Mesendoderm (in vitro differentiated cells): ENCODE measurements around the gene PINK1.

Experiments used
- DNase-seq: peaks from one replicate; pipeline ENCODE4 v3.0.0; 2013
- H2AK5ac ChIP-seq: 2 replicates; pipeline ENCODE4 v1.6.1; 2013; ENCODE audit warnings: low read length, inconsistent platforms
- H2BK120ac ChIP-seq: 2 replicates; pipeline ENCODE4 v1.6.1; 2013; ENCODE audit warnings: low read depth, mild to moderate bottlenecking, low read length, moderate library complexity, mixed read lengths
- H2BK15ac ChIP-seq: replicated peaks from 2 replicates; pipeline ENCODE4 v1.6.1; 2013; ENCODE audit warnings: low read depth, mild to moderate bottlenecking, moderate library complexity
- H2BK5ac ChIP-seq: 2 replicates; pipeline ENCODE4 v1.6.1; 2013; ENCODE audit warnings: low read length, inconsistent platforms
- H3K18ac ChIP-seq: 2 replicates; pipeline ENCODE4 v1.6.1; 2013; ENCODE audit warnings: mild to moderate bottlenecking, low read length, mixed read lengths
- H3K23ac ChIP-seq: one replicate; pipeline ENCODE4 v1.6.1; 2013; ENCODE audit warnings: low read length
- H3K27ac ChIP-seq: 2 replicates; pipeline ENCODE4 v1.5.1; 2013; ENCODE audit warnings: low read depth, mild to moderate bottlenecking, inconsistent platforms, low read length, moderate library complexity
- H3K27me3 ChIP-seq: 2 replicates; pipeline ENCODE4 v1.6.1; 2013; ENCODE audit warnings: low read length, control low read depth, mild to moderate bottlenecking, inconsistent platforms; ENCODE audit not compliant: insufficient read depth, poor library complexity
- H3K36me3 ChIP-seq: 2 replicates; pipeline ENCODE4 v1.6.1; 2013; ENCODE audit warnings: low read length, inconsistent platforms; ENCODE audit not compliant: control insufficient read depth, insufficient read depth
- H3K4ac ChIP-seq: one replicate; pipeline ENCODE4 v1.6.1; 2013; ENCODE audit warnings: low read depth, mild to moderate bottlenecking, low read length, moderate library complexity
- H3K4me1 ChIP-seq: 2 replicates; pipeline ENCODE4 v1.6.1; 2013; ENCODE audit warnings: low read depth, low read length, inconsistent platforms; ENCODE audit not compliant: control insufficient read depth
- H3K4me2 ChIP-seq: 2 replicates; pipeline ENCODE4 v1.6.1; 2013; ENCODE audit warnings: low read length
- H3K4me3 ChIP-seq: 2 replicates; pipeline ENCODE4 v1.5.1; 2013; ENCODE audit warnings: mild to moderate bottlenecking, low read length
- H3K56ac ChIP-seq: one replicate; pipeline ENCODE4 v1.6.1; 2013; ENCODE audit warnings: low read length
- H3K79me1 ChIP-seq: 2 replicates; pipeline ENCODE4 v1.6.1; 2013; ENCODE audit warnings: low read length, inconsistent platforms
- H3K79me2 ChIP-seq: 2 replicates; pipeline ENCODE4 v1.6.1; 2013; ENCODE audit warnings: mild to moderate bottlenecking, low read length; ENCODE audit not compliant: control insufficient read depth, insufficient read depth
- H3K9ac ChIP-seq: 2 replicates; pipeline ENCODE4 v1.6.1; 2013; ENCODE audit warnings: low read length, inconsistent platforms
- H4K5ac ChIP-seq: one replicate; pipeline ENCODE4 v1.6.1; 2013; ENCODE audit warnings: low read length
- H4K8ac ChIP-seq: one replicate; pipeline ENCODE4 v1.6.1; 2013; ENCODE audit warnings: low read depth, mild to moderate bottlenecking, control low read depth, low read length, moderate library complexity
- WGBS: extraction: QIAGEN DNeasy Blood & Tissue Kit; methylation state at CpG from one replicate; pipeline ENCODE4 v1.1.7; 2013; ENCODE audit warnings: low lambda C conversion rate, missing lambda C conversion rate; ENCODE audit not compliant: insufficient coverage; ENCODE audit errors: extremely low coverage; 5-methylcytosine and 5-hydroxymethylcytosine counted together

PINK1 gene

DNA sequence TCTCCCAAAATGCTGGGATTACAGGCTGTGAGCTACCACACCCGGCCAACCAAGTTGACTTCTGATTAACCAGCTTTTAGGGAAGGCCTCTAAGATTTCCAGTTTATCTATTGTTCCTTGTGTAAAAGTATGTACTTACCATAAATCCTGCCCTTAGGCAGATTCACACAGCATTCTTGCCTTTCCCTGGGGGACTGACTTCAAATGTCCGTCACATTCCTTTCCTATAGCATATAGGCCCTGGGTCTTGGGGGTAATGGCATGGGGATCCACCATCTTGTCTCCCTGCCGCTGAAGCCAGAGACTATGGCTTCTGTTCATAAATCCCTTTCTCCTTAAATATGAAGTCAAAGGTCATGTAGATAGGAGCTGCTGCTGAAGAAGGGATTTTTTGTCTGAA is 872 bp upstream of the PINK1 start:
- no peaks in the 10 kb centered on the region for H3K27me3 ChIP-seq
- no peak overlapping the region for H3K56ac ChIP-seq
- H3K79me2 ChIP-seq, result no peaks in the 10 kb centered on the region
- H3K18ac ChIP-seq, result no peak overlapping the region
- no peak overlapping the region for H4K5ac ChIP-seq
- peak overlapping the region; percentile 56 for H3K4ac ChIP-seq
- no peak overlapping the region for H2BK15ac ChIP-seq
- no peaks in the 10 kb centered on the region for H3K79me1 ChIP-seq
- no CpG with 5 or more reads among the region's 3 CpGs for WGBS
- no peak overlapping the region for H2AK5ac ChIP-seq
- no peak overlapping the region for H2BK5ac ChIP-seq
- H3K4me2 ChIP-seq, result no peak overlapping the region
- no peaks in the 10 kb centered on the region for H3K36me3 ChIP-seq
- no peak overlapping the region for H4K8ac ChIP-seq
- no peak overlapping the region for H2BK120ac ChIP-seq
- no peak overlapping the region for H3K4me3 ChIP-seq
- peak; percentile 82 for DNase-seq
- no peak overlapping the region for H3K9ac ChIP-seq
- H3K23ac ChIP-seq, result no peak overlapping the region
- peaks cover 2% of the 10 kb centered on the region for H3K4me1 ChIP-seq
- no peak overlapping the region for H3K27ac ChIP-seq

DNA sequence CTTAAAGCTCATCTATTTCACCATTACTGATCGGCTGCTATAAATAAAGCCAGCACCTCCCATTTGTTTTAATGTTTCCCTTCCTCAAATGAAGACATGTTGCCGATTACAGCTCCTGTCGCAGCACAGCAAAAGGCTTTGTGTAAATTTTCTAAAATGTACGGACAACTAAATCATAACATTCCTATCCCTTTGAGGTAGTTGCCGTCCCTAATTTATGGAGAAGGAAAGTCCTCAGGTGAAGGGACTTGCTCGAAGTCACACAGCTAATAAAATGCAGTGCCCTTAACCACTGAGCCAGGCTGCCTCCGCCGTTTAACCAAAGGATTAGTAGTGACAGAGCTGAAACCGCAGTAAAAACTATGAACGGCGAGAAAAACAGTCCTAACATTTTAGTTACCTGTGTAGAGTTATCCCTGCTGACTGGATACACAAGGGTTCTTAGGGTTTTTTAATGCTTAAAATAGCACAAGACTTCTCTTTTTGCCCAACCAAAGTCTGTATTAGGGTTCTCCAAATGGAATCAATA is 871 bp downstream of the PINK1 start:
- H3K4me1 ChIP-seq, result peaks cover 2% of the 10 kb centered on the region
- no peak overlapping the region for H2AK5ac ChIP-seq
- no peaks in the 10 kb centered on the region for H3K79me2 ChIP-seq
- H3K27me3 ChIP-seq, result no peaks in the 10 kb centered on the region
- no peak overlapping the region for H4K8ac ChIP-seq
- peak overlapping the region; percentile 67 for H2BK5ac ChIP-seq
- H2BK15ac ChIP-seq, result no peak overlapping the region
- DNase-seq, result no peak
- no peak overlapping the region for H2BK120ac ChIP-seq
- H3K9ac ChIP-seq, result peak overlapping the region; percentile 75
- H3K36me3 ChIP-seq, result no peaks in the 10 kb centered on the region
- no CpG with 5 or more reads among the region's 11 CpGs for WGBS
- peak overlapping the region; percentile 55 for H3K27ac ChIP-seq
- H3K4me3 ChIP-seq, result peak overlapping the region; percentile 77
- H3K4ac ChIP-seq, result no peak overlapping the region
- no peak overlapping the region for H3K23ac ChIP-seq
- H3K56ac ChIP-seq, result peak overlapping the region; percentile 93
- no peak overlapping the region for H3K18ac ChIP-seq
- no peaks in the 10 kb centered on the region for H3K79me1 ChIP-seq
- no peak overlapping the region for H4K5ac ChIP-seq
- peak overlapping the region; percentile 99 for H3K4me2 ChIP-seq

DNA sequence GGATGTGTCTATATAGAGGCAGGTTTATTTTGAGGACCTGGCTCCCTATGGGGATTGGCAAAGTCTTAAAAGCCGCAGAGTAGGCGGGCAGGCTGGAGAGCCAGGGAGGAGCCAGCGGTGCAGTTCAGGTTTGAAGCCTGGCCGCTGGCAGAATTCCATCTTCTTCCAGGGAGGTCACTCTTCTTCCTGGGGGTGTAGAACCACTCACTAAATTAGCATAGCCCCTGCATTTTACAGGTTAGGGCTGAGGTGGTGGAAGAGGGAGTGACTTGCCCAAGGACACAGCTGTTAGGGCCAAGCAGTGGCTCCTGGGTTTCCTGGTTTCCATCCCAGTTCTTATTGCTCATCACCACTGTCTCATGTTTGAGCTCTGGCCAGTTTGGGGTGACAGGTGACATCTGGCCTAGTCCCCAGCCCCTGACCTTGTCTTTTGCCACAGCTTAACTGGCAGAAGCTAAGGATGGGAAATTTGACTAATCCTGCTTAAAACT is 1.4 kb downstream of the PINK1 start:
- Histone ChIP-seq H3K4me1 (peaks cover 2% of the 10 kb centered on the region), H3K27ac (no peak overlapping the region), H3K79me2 (no peaks in the 10 kb centered on the region), H2BK120ac (no peak overlapping the region), H3K36me3 (peaks cover 1% of the 10 kb centered on the region), H3K9ac (peak overlapping the region; percentile 75), H3K79me1 (no peaks in the 10 kb centered on the region), H2BK5ac (no peak overlapping the region), H3K18ac (no peak overlapping the region), H3K56ac (peak overlapping the region; percentile 93), H3K4me3 (peak overlapping the region; percentile 77), H4K8ac (no peak overlapping the region), H3K27me3 (no peaks in the 10 kb centered on the region), H3K4me2 (peak overlapping the region; percentile 99), H2BK15ac (no peak overlapping the region), H2AK5ac (no peak overlapping the region), H3K4ac (no peak overlapping the region), H3K23ac (no peak overlapping the region), H4K5ac (no peak overlapping the region)
- no CpG with 5 or more reads among the region's 4 CpGs for WGBS
- DNase-seq, result peak; percentile 88

DNA sequence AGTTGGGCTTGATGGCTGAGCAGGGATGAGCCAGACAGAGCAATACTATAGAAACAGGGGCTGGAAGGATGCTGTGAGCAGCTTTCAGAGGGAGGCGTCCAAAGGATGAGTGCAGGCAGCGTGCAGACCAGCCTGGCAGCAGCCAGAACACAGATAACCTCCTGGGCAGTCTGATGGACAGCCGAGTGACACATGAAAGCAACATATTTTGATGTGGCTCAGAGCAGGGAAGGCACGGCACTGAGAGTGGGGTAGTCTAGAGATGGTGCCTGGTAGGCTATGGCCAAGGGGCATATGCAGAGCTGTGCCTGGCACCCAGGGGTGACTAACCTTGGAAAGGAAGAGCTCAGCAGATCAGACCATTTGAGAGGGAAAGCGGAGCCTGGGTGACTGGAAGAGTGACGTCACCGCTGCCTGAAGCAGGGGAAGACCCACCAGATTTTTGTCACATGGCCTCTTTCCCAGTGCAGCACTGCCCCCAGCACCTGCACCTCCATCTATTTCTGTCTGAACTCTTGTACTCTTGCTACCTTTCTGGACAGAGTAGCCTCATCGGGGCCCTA is 3.6 kb downstream of the PINK1 start:
- H3K18ac ChIP-seq, result no peak overlapping the region
- no peak overlapping the region for H3K4me2 ChIP-seq
- no peaks in the 10 kb centered on the region for H3K79me2 ChIP-seq
- H3K4me1 ChIP-seq, result peaks cover 2% of the 10 kb centered on the region
- no peak overlapping the region for H2BK5ac ChIP-seq
- H4K8ac ChIP-seq, result no peak overlapping the region
- no peak for DNase-seq
- H2AK5ac ChIP-seq, result no peak overlapping the region
- no peaks in the 10 kb centered on the region for H3K79me1 ChIP-seq
- H3K9ac ChIP-seq, result no peak overlapping the region
- H3K56ac ChIP-seq, result no peak overlapping the region
- no peak overlapping the region for H2BK15ac ChIP-seq
- no peak overlapping the region for H3K4ac ChIP-seq
- no peaks in the 10 kb centered on the region for H3K27me3 ChIP-seq
- no CpG with 5 or more reads among the region's 8 CpGs for WGBS
- H3K23ac ChIP-seq, result no peak overlapping the region
- H3K27ac ChIP-seq, result no peak overlapping the region
- no peak overlapping the region for H2BK120ac ChIP-seq
- no peak overlapping the region for H4K5ac ChIP-seq
- peaks cover 2% of the 10 kb centered on the region for H3K36me3 ChIP-seq
- no peak overlapping the region for H3K4me3 ChIP-seq

DNA sequence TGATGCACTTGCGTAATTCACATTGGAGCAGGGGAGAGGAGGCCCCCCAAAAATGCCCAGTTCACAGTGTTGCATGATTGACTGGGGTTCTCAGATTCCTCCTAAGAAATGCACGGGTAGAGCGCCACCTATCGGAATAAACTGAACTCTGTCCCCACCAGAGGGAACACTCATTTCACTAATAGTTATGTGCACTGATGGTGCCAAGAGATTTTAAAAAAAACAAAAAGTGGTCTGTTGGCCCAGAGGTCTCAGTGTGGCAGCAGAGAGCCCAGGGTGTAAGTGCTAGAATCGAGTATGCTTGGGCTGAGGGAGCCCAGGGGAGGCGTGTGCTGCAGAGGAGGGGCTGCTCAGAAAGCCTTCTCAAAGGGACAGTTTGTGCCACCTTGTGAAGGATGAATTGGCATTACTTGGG is 6.9 kb downstream of the PINK1 start:
- DNase-seq, result peak; percentile 67
- Histone ChIP-seq H2BK120ac (no peak overlapping the region), H3K4me2 (no peak overlapping the region), H2AK5ac (no peak overlapping the region), H3K4ac (no peak overlapping the region), H3K9ac (no peak overlapping the region), H2BK15ac (no peak overlapping the region), H3K27me3 (no peaks in the 10 kb centered on the region), H2BK5ac (no peak overlapping the region), H3K79me2 (no peaks in the 10 kb centered on the region), H3K4me1 (no peaks in the 10 kb centered on the region), H3K18ac (no peak overlapping the region), H3K36me3 (peaks cover 6% of the 10 kb centered on the region), H4K5ac (no peak overlapping the region), H3K79me1 (no peaks in the 10 kb centered on the region), H3K56ac (no peak overlapping the region), H3K4me3 (no peak overlapping the region), H4K8ac (no peak overlapping the region), H3K23ac (no peak overlapping the region), H3K27ac (no peak overlapping the region)
- WGBS, result no CpG with 5 or more reads among the region's 6 CpGs

DNA sequence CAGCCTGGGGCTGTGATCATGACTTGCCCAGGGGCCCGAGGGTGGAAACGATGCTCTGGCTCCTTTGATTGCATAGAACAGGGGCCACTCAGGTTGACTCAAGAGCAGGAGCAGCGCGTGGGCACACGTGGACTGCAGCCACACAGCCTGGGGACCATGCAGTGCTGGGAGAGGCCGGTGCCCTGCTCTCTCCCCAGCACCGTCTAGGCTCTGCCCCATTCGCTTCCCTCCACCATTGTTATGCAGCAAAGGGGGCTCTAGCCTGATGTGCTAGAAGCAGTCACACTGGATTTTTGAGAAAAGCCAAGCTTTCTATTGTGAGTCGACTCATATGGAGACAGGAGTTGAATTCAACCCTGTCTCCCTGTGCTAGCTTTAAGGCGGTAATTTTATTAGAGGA is 8.7 kb downstream of the PINK1 start:
- H3K18ac ChIP-seq, result no peak overlapping the region
- H3K27ac ChIP-seq, result no peak overlapping the region
- no peak overlapping the region for H2BK15ac ChIP-seq
- no peak overlapping the region for H3K56ac ChIP-seq
- no peaks in the 10 kb centered on the region for H3K27me3 ChIP-seq
- H2AK5ac ChIP-seq, result no peak overlapping the region
- H3K4ac ChIP-seq, result no peak overlapping the region
- WGBS, result no CpG with 5 or more reads among the region's 10 CpGs
- no peak overlapping the region for H4K8ac ChIP-seq
- H3K4me3 ChIP-seq, result no peak overlapping the region
- DNase-seq, result no peak
- no peaks in the 10 kb centered on the region for H3K79me2 ChIP-seq
- no peak overlapping the region for H2BK5ac ChIP-seq
- no peak overlapping the region for H3K4me2 ChIP-seq
- no peak overlapping the region for H2BK120ac ChIP-seq
- H3K23ac ChIP-seq, result no peak overlapping the region
- H4K5ac ChIP-seq, result no peak overlapping the region
- H3K79me1 ChIP-seq, result no peaks in the 10 kb centered on the region
- H3K36me3 ChIP-seq, result peaks cover 6% of the 10 kb centered on the region
- no peaks in the 10 kb centered on the region for H3K4me1 ChIP-seq
- H3K9ac ChIP-seq, result no peak overlapping the region
